GM10266 (cell line): Measurements from ENCODE around the gene CORO7.

Experiments used
- DNase-seq: peaks from one replicate; pipeline ENCODE4 v3.0.0; 2012; ENCODE audit errors: extremely low spot score
- CTCF ChIP-seq: IDR thresholded peaks from 2 replicates; pipeline ENCODE4 v1.5.1; 2012; ENCODE audit warnings: mild to moderate bottlenecking, low read depth; ENCODE audit not compliant: control insufficient read depth, insufficient read depth; ENCODE audit errors: missing control alignments

CORO7 gene

GRCh38 chr16:4376893-4377572 lies 39.4 kb downstream of the CORO7 start:
- no peak for TF ChIP-seq CTCF
- DNase-seq, result no peak

GRCh38 chr16:4376126-4376892 lies 40.1 kb downstream of the CORO7 start:
- no peak for TF ChIP-seq CTCF
- no peak for DNase-seq

- DNase-seq, result no peak
These were observed 40.7 kb downstream of the CORO7 start for GRCh38 chr16:4375717-4376116.

GRCh38 chr16:4373909-4374742 lies 42.3 kb downstream of the CORO7 start:
- TF ChIP-seq CTCF, result no peak
- no peak for DNase-seq

More at GRCh38 chr16:4375717-4376116, 40.7 kb downstream of the CORO7 start:
- TF ChIP-seq CTCF, result no peak

GRCh38 chr16:4373356-4373908 lies 43.0 kb downstream of the CORO7 start:
- TF ChIP-seq CTCF, result no peak
- DNase-seq, result peak; percentile 34

GRCh38 chr16:4372578-4373355 lies 43.6 kb downstream of the CORO7 start:
- DNase-seq, result no peak
- no peak for TF ChIP-seq CTCF
